T-helper 17 cell (primary cell): ENCODE data around the gene MBNL2. TPM values are rescaled to one million over a fixed set of nuclear protein-coding genes. Genes with fewer than 3 reads are reported as not detected.
A peak's percentile ranks its signal among the peaks of the same experiment; 100 is the strongest.

Experiments used
- ATAC-seq: fragments of 150-1000 bp; cut with Tn5 transposase; 2 replicates; pipeline ENCODE4 v1.10.0; 2021; ENCODE audit warnings: mild to moderate bottlenecking, moderate library complexity
- DNase-seq, 3 donors: peaks; one replicate each; pipeline versions ENCODE4 v3.0.0 to v3.0.0-alpha.2; 2020 to 2021
- H3K9me3 ChIP-seq: one replicate; pipeline ENCODE4 v1.7.0; 2013; ENCODE audit warnings: low read length, mild to moderate bottlenecking; ENCODE audit not compliant: control insufficient read depth, poor library complexity, severe bottlenecking
- H3K27ac Mint-ChIP-seq: one replicate; pipeline ENCODE4 v1.8.0; 2022; ENCODE audit warnings: mild to moderate bottlenecking, moderate library complexity, mixed read lengths
- H3K27me3 Mint-ChIP-seq: one replicate; pipeline ENCODE4 v1.8.0; 2022; ENCODE audit warnings: mixed read lengths
- H3K36me3 Mint-ChIP-seq: one replicate; pipeline ENCODE4 v1.8.0; 2022; ENCODE audit warnings: low read depth, mixed read lengths
- H3K4me1 Mint-ChIP-seq: one replicate; pipeline ENCODE4 v1.8.0; 2022; ENCODE audit warnings: mild to moderate bottlenecking, mixed read lengths
- H3K4me3 Mint-ChIP-seq: one replicate; pipeline ENCODE4 v1.8.0; 2022; ENCODE audit warnings: mild to moderate bottlenecking, moderate library complexity, mixed read lengths
- total RNA-seq, 4 donors: library from RNA in 2 of 4; stranded (reverse) in 2 of 4; gene quantifications; one replicate each; pipeline ENCODE4 v1.2.3 and lab custom pipeline; 2022 to 2026

Gene MBNL2
- total RNA-seq, 2 donors from 2014 or later = 36.1 to 40.2 TPM

- DNase-seq (no peak), ATAC-seq (no peak)
- H3K4me1 Mint-ChIP-seq = peaks cover 27% of the 10 kb centered on the region
- peaks cover 3% of the 10 kb centered on the region for H3K36me3 Mint-ChIP-seq
- no peak overlapping the region for H3K4me3 Mint-ChIP-seq
- peak overlapping the region; percentile 72 for H3K27ac Mint-ChIP-seq
- H3K9me3 ChIP-seq = no peaks in the 10 kb centered on the region
- no peaks in the 10 kb centered on the region for H3K27me3 Mint-ChIP-seq
Measured at GRCh38 chr13:97219226-97219625, 2.9 kb upstream of the MBNL2 start.

- no peak for DNase-seq
- H3K27ac Mint-ChIP-seq = peak overlapping the region; percentile 72
- H3K4me3 Mint-ChIP-seq = no peak overlapping the region
- no peaks in the 10 kb centered on the region for H3K9me3 ChIP-seq
- H3K4me1 Mint-ChIP-seq = peaks cover 32% of the 10 kb centered on the region
- ATAC-seq = no peak
- no peaks in the 10 kb centered on the region for H3K27me3 Mint-ChIP-seq
- H3K36me3 Mint-ChIP-seq = peaks cover 3% of the 10 kb centered on the region
Measured at GRCh38 chr13:97220151-97220900, 1.8 kb upstream of the MBNL2 start.

- peak overlapping the region; percentile 100 for H3K27ac Mint-ChIP-seq
- no peaks in the 10 kb centered on the region for H3K9me3 ChIP-seq
- H3K4me3 Mint-ChIP-seq = no peak overlapping the region
- no peaks in the 10 kb centered on the region for H3K27me3 Mint-ChIP-seq
- H3K4me1 Mint-ChIP-seq = peaks cover 38% of the 10 kb centered on the region
- ATAC-seq (no peak), DNase-seq (no peak)
- H3K36me3 Mint-ChIP-seq = peaks cover 3% of the 10 kb centered on the region
Measured at GRCh38 chr13:97221046-97221445, 1.1 kb upstream of the MBNL2 start.

- Mint-ChIP-seq H3K4me1 (peaks cover 38% of the 10 kb centered on the region), H3K27ac (peak overlapping the region; percentile 100), H3K4me3 (peak overlapping the region; percentile 97)
Measured at GRCh38 chr13:97221466-97221865, 667 bp upstream of the MBNL2 start.

GRCh38 chr13:97223037-97223710, 1.0 kb downstream of the MBNL2 start:
- Mint-ChIP-seq H3K4me3 (peak overlapping the region; percentile 92), H3K4me1 (peaks cover 46% of the 10 kb centered on the region), H3K27me3 (no peaks in the 10 kb centered on the region), H3K27ac (peak overlapping the region; percentile 100), H3K36me3 (peaks cover 3% of the 10 kb centered on the region)
- H3K9me3 ChIP-seq = no peaks in the 10 kb centered on the region
- ATAC-seq = no peak
- DNase-seq = no peak

More at GRCh38 chr13:97221466-97221865, 667 bp upstream of the MBNL2 start:
- no peak for DNase-seq
- peaks cover 3% of the 10 kb centered on the region for H3K36me3 Mint-ChIP-seq
- no peak for ATAC-seq
- H3K27me3 Mint-ChIP-seq = no peaks in the 10 kb centered on the region
- H3K9me3 ChIP-seq = no peaks in the 10 kb centered on the region

GRCh38 chr13:97223711-97224541, 1.8 kb downstream of the MBNL2 start:
- peak overlapping the region; percentile 100 for H3K27ac Mint-ChIP-seq
- no peaks in the 10 kb centered on the region for H3K27me3 Mint-ChIP-seq
- H3K4me1 Mint-ChIP-seq = peaks cover 46% of the 10 kb centered on the region
- DNase-seq = peak in 1 of 3 donors; percentile 24
- no peaks in the 10 kb centered on the region for H3K9me3 ChIP-seq
- ATAC-seq = peak; percentile 21
- peaks cover 3% of the 10 kb centered on the region for H3K36me3 Mint-ChIP-seq
- peak overlapping the region; percentile 92 for H3K4me3 Mint-ChIP-seq

- H3K27ac Mint-ChIP-seq = peak overlapping the region; percentile 100
- DNase-seq = peak in 2 of 3 donors; percentile 35
- H3K4me1 Mint-ChIP-seq = peaks cover 50% of the 10 kb centered on the region
- H3K36me3 Mint-ChIP-seq = peaks cover 4% of the 10 kb centered on the region
- H3K27me3 Mint-ChIP-seq = no peaks in the 10 kb centered on the region
- peak overlapping the region; percentile 92 for H3K4me3 Mint-ChIP-seq
- ATAC-seq = peak; percentile 35
- no peaks in the 10 kb centered on the region for H3K9me3 ChIP-seq
Measured at GRCh38 chr13:97224544-97225300, 2.6 kb downstream of the MBNL2 start.

GRCh38 chr13:97225533-97225932, 3.4 kb downstream of the MBNL2 start:
- Mint-ChIP-seq H3K4me1 (peaks cover 55% of the 10 kb centered on the region), H3K4me3 (peak overlapping the region; percentile 92), H3K27me3 (no peaks in the 10 kb centered on the region), H3K36me3 (peaks cover 8% of the 10 kb centered on the region), H3K27ac (peak overlapping the region; percentile 100)
- DNase-seq (no peak), ATAC-seq (no peak)
- H3K9me3 ChIP-seq = no peaks in the 10 kb centered on the region

- peak overlapping the region; percentile 100 for H3K27ac Mint-ChIP-seq
- peaks cover 58% of the 10 kb centered on the region for H3K4me1 Mint-ChIP-seq
- DNase-seq = no peak
- no peaks in the 10 kb centered on the region for H3K9me3 ChIP-seq
- ATAC-seq = no peak
- H3K4me3 Mint-ChIP-seq = peak overlapping the region; percentile 95
- H3K36me3 Mint-ChIP-seq = peaks cover 8% of the 10 kb centered on the region
- no peaks in the 10 kb centered on the region for H3K27me3 Mint-ChIP-seq
Measured at GRCh38 chr13:97226013-97226412, 3.9 kb downstream of the MBNL2 start.

- H3K4me1 Mint-ChIP-seq = peaks cover 61% of the 10 kb centered on the region
- DNase-seq (peak in 2 of 3 donors; percentile 17 to 52), ATAC-seq (peak; percentile 59)
- H3K27me3 Mint-ChIP-seq = no peaks in the 10 kb centered on the region
- peak overlapping the region; percentile 100 for H3K27ac Mint-ChIP-seq
- H3K36me3 Mint-ChIP-seq = peaks cover 8% of the 10 kb centered on the region
- no peaks in the 10 kb centered on the region for H3K9me3 ChIP-seq
- H3K4me3 Mint-ChIP-seq = peak overlapping the region; percentile 95
Measured at GRCh38 chr13:97226788-97227627, 4.9 kb downstream of the MBNL2 start.

GRCh38 chr13:97228850-97229521, 6.9 kb downstream of the MBNL2 start:
- Mint-ChIP-seq H3K4me1 (peaks cover 65% of the 10 kb centered on the region), H3K4me3 (peak overlapping the region; percentile 28), H3K27ac (no peak overlapping the region), H3K36me3 (peaks cover 7% of the 10 kb centered on the region), H3K27me3 (no peaks in the 10 kb centered on the region)
- no peaks in the 10 kb centered on the region for H3K9me3 ChIP-seq
- DNase-seq = no peak
- ATAC-seq = no peak
